GM12872 (cell line): ENCODE results near the gene MBTPS1.

Experiments
- TF ChIP-seq, protein P1 (sequence below): IDR thresholded peaks from 3 replicates; pipeline ENCODE4 v1.5.1; 2011; ENCODE audit warnings: low read depth, mild to moderate bottlenecking, low read length, moderate library complexity; ENCODE audit not compliant: insufficient read depth

The MBTPS1 gene

DNA sequence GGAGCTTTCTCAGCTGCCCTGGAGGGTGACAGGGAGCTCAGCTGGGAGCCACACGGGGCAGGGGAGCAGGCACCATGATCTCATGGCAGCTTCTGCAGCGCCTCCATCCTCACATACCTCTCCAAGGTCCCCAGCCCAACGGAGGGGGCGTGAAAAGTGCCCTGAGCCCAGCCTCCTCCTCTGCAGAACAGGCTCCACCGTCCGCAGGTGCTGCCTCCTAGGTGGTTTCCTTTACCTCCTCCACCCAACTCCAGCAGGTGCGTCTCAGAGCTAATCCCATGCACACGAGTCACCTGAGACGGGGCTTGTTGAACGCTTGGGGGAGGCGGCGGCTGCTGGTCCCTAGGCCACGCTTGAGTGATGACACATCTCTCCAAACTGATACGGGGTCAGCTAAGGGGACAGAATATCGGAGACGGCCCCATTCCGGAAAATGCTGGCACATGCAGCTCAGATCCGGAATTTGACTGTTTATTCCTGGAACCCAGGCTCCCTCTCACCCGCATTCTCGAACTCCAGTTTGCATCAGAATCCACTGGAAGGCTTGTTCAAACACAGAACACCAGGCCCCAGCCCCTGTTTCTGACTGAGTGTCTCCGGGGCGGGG, 73.8 kb downstream of the MBTPS1 start:
- TF ChIP-seq, protein P1, sequence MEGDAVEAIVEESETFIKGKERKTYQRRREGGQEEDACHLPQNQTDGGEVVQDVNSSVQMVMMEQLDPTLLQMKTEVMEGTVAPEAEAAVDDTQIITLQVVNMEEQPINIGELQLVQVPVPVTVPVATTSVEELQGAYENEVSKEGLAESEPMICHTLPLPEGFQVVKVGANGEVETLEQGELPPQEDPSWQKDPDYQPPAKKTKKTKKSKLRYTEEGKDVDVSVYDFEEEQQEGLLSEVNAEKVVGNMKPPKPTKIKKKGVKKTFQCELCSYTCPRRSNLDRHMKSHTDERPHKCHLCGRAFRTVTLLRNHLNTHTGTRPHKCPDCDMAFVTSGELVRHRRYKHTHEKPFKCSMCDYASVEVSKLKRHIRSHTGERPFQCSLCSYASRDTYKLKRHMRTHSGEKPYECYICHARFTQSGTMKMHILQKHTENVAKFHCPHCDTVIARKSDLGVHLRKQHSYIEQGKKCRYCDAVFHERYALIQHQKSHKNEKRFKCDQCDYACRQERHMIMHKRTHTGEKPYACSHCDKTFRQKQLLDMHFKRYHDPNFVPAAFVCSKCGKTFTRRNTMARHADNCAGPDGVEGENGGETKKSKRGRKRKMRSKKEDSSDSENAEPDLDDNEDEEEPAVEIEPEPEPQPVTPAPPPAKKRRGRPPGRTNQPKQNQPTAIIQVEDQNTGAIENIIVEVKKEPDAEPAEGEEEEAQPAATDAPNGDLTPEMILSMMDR: no peak

DNA sequence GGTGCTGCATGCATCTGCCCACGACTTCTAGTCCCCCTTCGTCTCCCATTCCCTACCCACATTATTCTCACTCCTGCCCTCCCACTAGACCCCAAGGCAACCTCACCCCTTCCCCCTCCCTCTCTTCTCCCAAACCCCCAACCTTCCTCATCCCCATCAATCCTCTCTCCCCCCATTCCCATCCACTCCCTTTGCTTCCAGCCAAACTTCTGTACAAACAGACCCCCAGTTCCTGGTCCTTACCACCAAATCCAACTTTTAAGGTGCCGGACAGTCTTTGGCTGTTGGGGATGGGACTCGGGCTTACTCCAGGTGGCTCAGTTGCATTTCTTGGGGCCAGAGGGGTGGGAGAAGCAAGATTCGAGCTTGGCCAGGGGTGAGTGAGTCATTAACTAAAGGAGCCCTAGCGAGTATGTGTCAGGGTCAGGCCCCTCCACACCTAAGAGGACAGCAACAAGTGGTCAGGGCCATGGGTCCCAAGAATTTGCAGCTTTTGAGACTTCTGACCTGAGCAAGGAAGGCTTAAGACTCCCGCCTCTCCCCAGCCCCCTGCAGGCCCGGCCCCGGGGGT, 74.3 kb downstream of the MBTPS1 start, which contains the start of gene SLC38A8:
Gene SLC38A8 (minus strand): TSS at position 488 of the 571 bp plus-strand sequence. CDS start 638 bp downstream, outside the sequence.
- TF ChIP-seq, protein P1: no peak

DNA sequence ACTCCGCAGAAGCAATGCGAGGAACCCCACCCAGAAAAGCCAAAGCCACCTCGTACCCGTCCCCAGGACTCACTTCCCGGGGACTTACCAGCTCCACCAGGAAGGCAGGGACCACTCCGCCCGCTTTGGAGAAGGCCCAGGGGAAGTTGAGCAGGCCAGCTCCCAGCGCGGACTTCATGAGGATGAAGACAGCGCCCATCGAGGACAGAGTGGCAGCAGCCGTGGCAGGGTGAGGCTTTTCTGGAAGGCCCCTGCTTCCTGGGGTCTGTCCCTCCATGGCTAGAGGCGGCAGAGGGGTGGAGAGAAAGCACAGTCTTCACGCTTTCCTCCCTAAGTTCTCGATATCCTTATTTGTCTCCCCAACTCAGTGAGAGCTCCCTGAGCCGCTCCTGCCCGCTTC, 74.9 kb downstream of the MBTPS1 start:
- TF ChIP-seq, protein P1: no peak

- TF ChIP-seq, protein P1: no peak
Observed at GRCh38 chr16:84040823-84041820, 75.6 kb downstream of the MBTPS1 start.

GRCh38 chr16:84040226-84040822, 76.4 kb downstream of the MBTPS1 start:
- TF ChIP-seq, protein P1: no peak

DNA sequence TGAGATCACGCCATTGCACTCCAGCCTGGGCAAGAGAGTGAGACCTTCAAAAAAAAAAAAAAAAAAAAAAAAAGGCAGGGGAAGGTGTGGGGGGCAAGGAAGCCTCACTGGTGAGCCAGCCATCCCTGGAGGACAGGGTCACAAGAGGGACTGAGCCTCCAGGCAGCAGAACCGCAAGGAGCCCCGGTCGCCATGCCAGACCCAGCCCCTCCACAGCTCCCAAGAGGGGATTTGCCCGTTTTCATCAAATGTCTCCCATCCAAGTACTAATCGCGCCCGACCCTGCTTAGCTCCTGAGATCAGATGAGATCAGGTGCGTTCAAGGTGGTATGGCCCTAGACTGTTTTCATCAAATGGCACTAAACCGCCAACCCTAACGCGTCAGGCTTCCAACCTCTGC, 77.0 kb downstream of the MBTPS1 start:
- TF ChIP-seq, protein P1: no peak

- TF ChIP-seq, protein P1: no peak
Observed at GRCh38 chr16:84038469-84038868, 78.3 kb downstream of the MBTPS1 start.
